ENCODE data around the gene XKR8. TPM values are rescaled to one million over a fixed set of nuclear protein-coding genes. Genes with fewer than 3 reads are reported as not detected.

The XKR8 gene
- total and polyA plus RNA-seq, 10 of the 15 experiments (the other 5 are each of a cell fraction or from before 2014, with no cell fraction given), result 0.80 to 3.7 (median 2.6) TPM

DNA sequence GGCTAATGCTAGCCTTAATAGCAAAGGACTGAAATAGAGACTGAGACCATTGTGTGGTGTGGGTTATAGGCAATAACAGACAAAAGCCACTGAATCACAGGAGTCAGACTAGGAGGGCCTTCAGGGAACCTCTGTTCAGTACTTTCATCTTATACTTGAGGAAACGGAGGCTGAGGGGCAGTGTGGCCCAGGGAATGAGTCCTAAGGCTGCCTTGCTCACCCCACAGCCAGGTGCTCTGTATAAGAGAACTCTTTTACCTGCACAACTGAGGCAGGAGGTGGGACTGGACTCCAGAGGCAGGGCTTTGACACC is 22.3 kb upstream of the XKR8 start (continued):
- no peak for TF ChIP-seq CTCF (IDR thresholded peaks at IDR 0.05 in 2 of 3, conservative IDR thresholded peaks at IDR 0.05 in 1 of 3; ENCODE audit: control insufficient read depth in 2 of 3, extremely low read depth in 1 of 3, insufficient read depth in 1 of 3, low read depth in 3 of 3, low read length in 3 of 3)

- Histone ChIP-seq H2AFZ (ENCODE audit: control insufficient read depth, low read depth, low read length) (no peak overlapping the region), H3K79me2 (ENCODE audit: control insufficient read depth, insufficient read depth, low read length) (no peaks in the 10 kb centered on the region), H3K27me3 (replicated peaks in 1 of 2; ENCODE audit: control insufficient read depth in 2 of 2, insufficient read depth in 2 of 2, low read length in 1 of 2) (peaks cover 0 to 2% of the 10 kb centered on the region in 2 experiments; a peak in 2 of 4 replicates), H3K9me3 (replicated peaks; ENCODE audit: control insufficient read depth, insufficient read depth, low read length) (no peaks in the 10 kb centered on the region), H3K36me3 (ENCODE audit: control insufficient read depth in 2 of 2, insufficient read depth in 2 of 2, low read length in 1 of 2) (no peaks in the 10 kb centered on the region), H3K9ac (ENCODE audit: control insufficient read depth, insufficient read depth, low read length) (no peak overlapping the region), H4K20me1 (ENCODE audit: control insufficient read depth, insufficient read depth) (no peaks in the 10 kb centered on the region), H3K4me1 (ENCODE audit: control insufficient read depth, insufficient read depth, low read length) (peaks cover 3% of the 10 kb centered on the region; the same call in 1 of the 2 replicates), H3K4me2 (ENCODE audit: control insufficient read depth, insufficient read depth) (no peak overlapping the region), H3K27ac (ENCODE audit: control insufficient read depth, insufficient read depth) (no peak overlapping the region), H3K4me3 (no peak overlapping the region)
- ChIA-PET SMC1A (ENCODE audit: uncharacterized antibody, unreplicated experiment) (interaction anchor here (0.8 to 3.1 kb wide), 11 partner anchors 10 to 271 kb away, joined by 3 to 12 read pairs (median 4); no protein-coding TSS in a partner anchor), CTCF (interaction anchor here (0.7 to 5.8 kb wide), 11 partner anchors 8 to 938 kb away, joined by 3 to 40 read pairs (median 4); no protein-coding TSS in a partner anchor), RAD21 (ENCODE audit: unreplicated experiment) (interaction anchor here (1.0 to 2.3 kb wide), 3 partner anchors 47 to 147 kb away, joined by 3 to 8 read pairs (median 6); no protein-coding TSS in a partner anchor), POLR2A (interaction anchor here (0.7 kb wide), 1 partner anchor 290 kb away, joined by 3 read pairs; no protein-coding TSS in a partner anchor)
- DNase-seq (ENCODE audit: low read depth, low spot score) (no peak), FAIRE-seq (no peak), ATAC-seq (no peak)
- WGBS (ENCODE audit: insufficient coverage, insufficient replicate concordance, low lambda C conversion rate, missing lambda C conversion rate), result 78% methylated on average over 4 of the region's 4 CpGs
- BruUV-seq (replicated peaks), result no TSS peak
- in situ Hi-C loops (cut with MboI) (loop anchor here (5.0 kb wide), 1 partner anchor 49 kb away; no protein-coding TSS in a partner anchor), intact Hi-C loops (cut with micrococcal nuclease; ENCODE audit: unreplicated experiment) (no loop called here)
- TF ChIP-seq RCOR1 (conservative IDR thresholded peaks at IDR 0.05; ENCODE audit: low read depth, low read length), result no peak
- no peak for TF ChIP-seq ETV6 (conservative IDR thresholded peaks at IDR 0.05 in 1 of 2, IDR thresholded peaks at IDR 0.05 in 1 of 2; ENCODE audit: borderline replicate concordance in 1 of 2, low read depth in 1 of 2)
- no peak for TF ChIP-seq BACH1 (IDR thresholded peaks at IDR 0.05; ENCODE audit: borderline replicate concordance)
- TF ChIP-seq, protein P1, sequence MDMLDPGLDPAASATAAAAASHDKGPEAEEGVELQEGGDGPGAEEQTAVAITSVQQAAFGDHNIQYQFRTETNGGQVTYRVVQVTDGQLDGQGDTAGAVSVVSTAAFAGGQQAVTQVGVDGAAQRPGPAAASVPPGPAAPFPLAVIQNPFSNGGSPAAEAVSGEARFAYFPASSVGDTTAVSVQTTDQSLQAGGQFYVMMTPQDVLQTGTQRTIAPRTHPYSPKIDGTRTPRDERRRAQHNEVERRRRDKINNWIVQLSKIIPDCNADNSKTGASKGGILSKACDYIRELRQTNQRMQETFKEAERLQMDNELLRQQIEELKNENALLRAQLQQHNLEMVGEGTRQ (IDR thresholded peaks at IDR 0.05; ENCODE audit: borderline replicate concordance, low read depth, low read length), result no peak
- TF ChIP-seq, protein P2, sequence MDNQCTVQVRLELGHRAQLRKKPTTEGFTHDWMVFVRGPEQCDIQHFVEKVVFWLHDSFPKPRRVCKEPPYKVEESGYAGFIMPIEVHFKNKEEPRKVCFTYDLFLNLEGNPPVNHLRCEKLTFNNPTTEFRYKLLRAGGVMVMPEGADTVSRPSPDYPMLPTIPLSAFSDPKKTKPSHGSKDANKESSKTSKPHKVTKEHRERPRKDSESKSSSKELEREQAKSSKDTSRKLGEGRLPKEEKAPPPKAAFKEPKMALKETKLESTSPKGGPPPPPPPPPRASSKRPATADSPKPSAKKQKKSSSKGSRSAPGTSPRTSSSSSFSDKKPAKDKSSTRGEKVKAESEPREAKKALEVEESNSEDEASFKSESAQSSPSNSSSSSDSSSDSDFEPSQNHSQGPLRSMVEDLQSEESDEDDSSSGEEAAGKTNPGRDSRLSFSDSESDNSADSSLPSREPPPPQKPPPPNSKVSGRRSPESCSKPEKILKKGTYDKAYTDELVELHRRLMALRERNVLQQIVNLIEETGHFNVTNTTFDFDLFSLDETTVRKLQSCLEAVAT (IDR thresholded peaks at IDR 0.05), result no peak
These were observed 21.3 kb upstream of the XKR8 start for GRCh38 chr1:27938488-27938887.

Measured in GM12878 (cell line).